Measurements from ENCODE around the gene CEACAM8.

GRCh38 chr19:42595550-42596172 lies 937 bp upstream of the CEACAM8 start:
- TF ChIP-seq GATA2 (IDR thresholded peaks at IDR 0.05; ENCODE audit: low read depth, low read length): no peak
- no peak for TF ChIP-seq GATA3 (IDR thresholded peaks at IDR 0.05; ENCODE audit: low read depth, low read length)
